ENCODE results near the gene ICAM5.

The ICAM5 gene

DNA sequence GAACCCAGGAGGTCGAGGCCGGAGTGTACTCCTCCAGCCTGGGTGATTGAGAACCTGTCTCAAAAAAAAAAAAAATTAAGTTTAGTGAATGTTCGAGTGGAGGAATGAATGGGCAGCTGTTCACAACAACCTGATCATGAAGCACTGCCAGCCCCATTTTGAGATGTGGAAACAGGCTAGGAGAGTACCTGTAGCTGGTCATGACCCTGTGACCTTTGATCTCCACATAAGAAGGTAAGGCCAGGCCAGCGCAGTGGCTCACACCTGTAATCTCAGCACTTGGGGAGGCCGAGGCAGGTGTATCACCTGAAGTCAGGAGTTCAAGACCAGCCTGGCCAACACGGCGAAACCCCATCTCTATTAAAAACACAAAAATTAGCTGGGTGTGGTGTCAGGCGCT is 36.0 kb downstream of the ICAM5 start:
- Histone ChIP-seq H2AFZ (ENCODE audit: low read depth, low read length, severe bottlenecking) (no peak overlapping the region), H3K27ac (ENCODE audit: low read depth, low read length) (no peak overlapping the region), H3K79me2 (ENCODE audit: insufficient read depth, low read length) (peaks cover 29% of the 10 kb centered on the region), H4K20me1 (ENCODE audit: low read depth, low read length) (no peaks in the 10 kb centered on the region), H3F3A (ENCODE audit: insufficient read depth) (no peaks in the 10 kb centered on the region), H3K27me3 (ENCODE audit: low read length) (no peaks in the 10 kb centered on the region), H3K9ac (ENCODE audit: low read length) (no peak overlapping the region), H3K4me2 (ENCODE audit: low read depth, low read length, poor library complexity, severe bottlenecking) (no peak overlapping the region), H3K4me3 (ENCODE audit: insufficient read depth, low read length, poor library complexity, severe bottlenecking) (no peak overlapping the region), H3K9me3 (ENCODE audit: insufficient read depth, low read length) (no peaks in the 10 kb centered on the region), H3K36me3 (ENCODE audit: low read length) (0 out of 2 replicates have a peak, but pooled peaks cover 2% of the 10 kb centered on the region), H3K9me2 (replicated peaks; ENCODE audit: insufficient read depth, low read length) (no peaks in the 10 kb centered on the region)
- TF ChIP-seq EZH2phosphoT487 (conservative IDR thresholded peaks at IDR 0.05; ENCODE audit: low read length): no peak
- TF ChIP-seq, protein P1, sequence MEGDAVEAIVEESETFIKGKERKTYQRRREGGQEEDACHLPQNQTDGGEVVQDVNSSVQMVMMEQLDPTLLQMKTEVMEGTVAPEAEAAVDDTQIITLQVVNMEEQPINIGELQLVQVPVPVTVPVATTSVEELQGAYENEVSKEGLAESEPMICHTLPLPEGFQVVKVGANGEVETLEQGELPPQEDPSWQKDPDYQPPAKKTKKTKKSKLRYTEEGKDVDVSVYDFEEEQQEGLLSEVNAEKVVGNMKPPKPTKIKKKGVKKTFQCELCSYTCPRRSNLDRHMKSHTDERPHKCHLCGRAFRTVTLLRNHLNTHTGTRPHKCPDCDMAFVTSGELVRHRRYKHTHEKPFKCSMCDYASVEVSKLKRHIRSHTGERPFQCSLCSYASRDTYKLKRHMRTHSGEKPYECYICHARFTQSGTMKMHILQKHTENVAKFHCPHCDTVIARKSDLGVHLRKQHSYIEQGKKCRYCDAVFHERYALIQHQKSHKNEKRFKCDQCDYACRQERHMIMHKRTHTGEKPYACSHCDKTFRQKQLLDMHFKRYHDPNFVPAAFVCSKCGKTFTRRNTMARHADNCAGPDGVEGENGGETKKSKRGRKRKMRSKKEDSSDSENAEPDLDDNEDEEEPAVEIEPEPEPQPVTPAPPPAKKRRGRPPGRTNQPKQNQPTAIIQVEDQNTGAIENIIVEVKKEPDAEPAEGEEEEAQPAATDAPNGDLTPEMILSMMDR (IDR thresholded peaks at IDR 0.05; ENCODE audit: insufficient read depth, low read length, poor library complexity, severe bottlenecking): no peak

DNA sequence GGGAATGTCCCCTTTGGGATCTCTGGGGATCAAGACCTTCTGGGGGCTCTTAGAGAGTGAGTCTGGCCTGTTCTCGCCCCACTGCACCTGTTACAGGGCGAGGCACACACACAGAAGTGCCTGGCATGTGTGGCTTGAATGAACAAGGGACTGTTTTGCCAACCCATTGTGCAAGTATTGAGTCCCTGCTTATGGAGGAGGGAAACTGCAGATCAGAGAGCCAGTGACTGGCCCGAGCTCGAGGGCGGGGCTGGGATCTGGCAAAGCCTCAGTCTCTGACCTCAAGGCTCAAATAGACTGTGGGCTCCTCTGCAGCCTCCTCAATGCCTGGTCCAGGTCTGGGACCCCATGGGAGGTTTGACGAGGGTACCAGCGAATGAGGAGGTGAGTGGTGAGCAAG is 38.0 kb downstream of the ICAM5 start:
- Histone ChIP-seq H3K27ac (ENCODE audit: low read depth, low read length) (no peak overlapping the region), H2AFZ (ENCODE audit: low read depth, low read length, severe bottlenecking) (no peak overlapping the region), H3K9me3 (ENCODE audit: insufficient read depth, low read length) (no peaks in the 10 kb centered on the region), H3K4me3 (ENCODE audit: insufficient read depth, low read length, poor library complexity, severe bottlenecking) (no peak overlapping the region), H3K27me3 (ENCODE audit: low read length) (no peaks in the 10 kb centered on the region), H3K4me2 (ENCODE audit: low read depth, low read length, poor library complexity, severe bottlenecking) (no peak overlapping the region), H3K9me2 (replicated peaks; ENCODE audit: insufficient read depth, low read length) (no peaks in the 10 kb centered on the region), H3K9ac (ENCODE audit: low read length) (no peak overlapping the region), H4K20me1 (ENCODE audit: low read depth, low read length) (peaks cover 4% of the 10 kb centered on the region; the same call in 1 of the 2 replicates), H3K79me2 (ENCODE audit: insufficient read depth, low read length) (peaks cover 45% of the 10 kb centered on the region), H3F3A (ENCODE audit: insufficient read depth) (no peaks in the 10 kb centered on the region), H3K36me3 (ENCODE audit: low read length) (0 out of 2 replicates have a peak, but pooled peaks cover 2% of the 10 kb centered on the region)
- no peak for TF ChIP-seq EZH2phosphoT487 (conservative IDR thresholded peaks at IDR 0.05; ENCODE audit: low read length)
- TF ChIP-seq, protein P1 (IDR thresholded peaks at IDR 0.05; ENCODE audit: insufficient read depth, low read length, poor library complexity, severe bottlenecking): no peak

DNA sequence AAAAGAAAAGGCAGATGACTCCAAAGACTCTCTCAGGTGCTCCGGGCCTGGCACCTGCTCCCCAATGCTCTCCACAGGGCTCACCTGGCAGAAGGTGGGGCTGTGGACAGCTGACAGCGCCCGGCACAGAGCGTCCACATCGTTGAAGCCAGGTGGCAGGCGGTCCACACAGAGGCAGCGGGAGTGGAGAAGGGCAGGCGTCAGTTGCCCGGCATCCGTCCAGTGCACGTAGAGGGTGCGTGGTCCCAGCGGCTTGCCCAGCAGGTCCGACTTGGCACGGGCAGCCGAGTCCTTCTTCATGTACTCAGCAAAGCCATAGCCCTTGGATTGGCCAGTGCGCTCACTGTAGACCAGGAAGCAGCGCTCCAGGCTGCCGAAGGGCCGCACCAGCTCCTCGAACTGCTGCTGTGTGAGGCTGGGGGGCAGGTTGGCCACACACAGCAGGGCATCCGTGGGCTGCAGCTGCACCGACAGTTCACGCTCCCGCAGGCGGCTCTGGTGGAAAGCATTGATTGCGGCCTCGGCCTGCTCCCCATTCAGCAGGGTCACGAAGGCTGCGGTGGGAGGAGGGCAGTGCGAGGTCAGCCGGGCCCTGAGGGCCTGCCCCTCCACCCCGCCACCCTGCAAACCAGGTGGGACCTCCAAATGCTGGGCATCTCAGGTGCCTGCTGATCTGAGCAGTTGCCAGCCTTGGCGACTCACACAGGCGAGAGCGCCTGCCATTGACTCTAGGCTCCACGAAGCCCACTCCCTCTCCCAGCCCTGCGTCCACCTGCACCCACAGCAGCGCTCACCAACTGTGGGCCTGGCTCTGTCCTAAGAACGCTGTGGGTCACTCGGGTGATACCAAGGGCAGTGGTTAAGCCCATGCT is 39.0 kb downstream of the ICAM5 start:
- peaks cover 4% of the 10 kb centered on the region; the same call in 1 of the 2 replicates for H4K20me1 ChIP-seq (ENCODE audit: low read depth, low read length)
- TF ChIP-seq, protein P1 (IDR thresholded peaks at IDR 0.05; ENCODE audit: insufficient read depth, low read length, poor library complexity, severe bottlenecking): no peak
- TF ChIP-seq EZH2phosphoT487 (conservative IDR thresholded peaks at IDR 0.05; ENCODE audit: low read length): no peak
- H3K9me2 ChIP-seq (replicated peaks; ENCODE audit: insufficient read depth, low read length): no peaks in the 10 kb centered on the region
- no peak overlapping the region for H3K4me3 ChIP-seq (ENCODE audit: insufficient read depth, low read length, poor library complexity, severe bottlenecking)
- H3K9me3 ChIP-seq (ENCODE audit: insufficient read depth, low read length): no peaks in the 10 kb centered on the region
- no peaks in the 10 kb centered on the region for H3F3A ChIP-seq (ENCODE audit: insufficient read depth)
- H3K27me3 ChIP-seq (ENCODE audit: low read length): no peaks in the 10 kb centered on the region
- H3K9ac ChIP-seq (ENCODE audit: low read length): no peak overlapping the region
- H2AFZ ChIP-seq (ENCODE audit: low read depth, low read length, severe bottlenecking): no peak overlapping the region
- H3K36me3 ChIP-seq (ENCODE audit: low read length): 0 out of 2 replicates have a peak, but pooled peaks cover 2% of the 10 kb centered on the region
- no peak overlapping the region for H3K27ac ChIP-seq (ENCODE audit: low read depth, low read length)
- H3K4me2 ChIP-seq (ENCODE audit: low read depth, low read length, poor library complexity, severe bottlenecking): no peak overlapping the region
- H3K79me2 ChIP-seq (ENCODE audit: insufficient read depth, low read length): peaks cover 50% of the 10 kb centered on the region

Data from SU-DHL-6 (cell line).